ENCODE data around the gene USP6NL.

The USP6NL gene

DNA sequence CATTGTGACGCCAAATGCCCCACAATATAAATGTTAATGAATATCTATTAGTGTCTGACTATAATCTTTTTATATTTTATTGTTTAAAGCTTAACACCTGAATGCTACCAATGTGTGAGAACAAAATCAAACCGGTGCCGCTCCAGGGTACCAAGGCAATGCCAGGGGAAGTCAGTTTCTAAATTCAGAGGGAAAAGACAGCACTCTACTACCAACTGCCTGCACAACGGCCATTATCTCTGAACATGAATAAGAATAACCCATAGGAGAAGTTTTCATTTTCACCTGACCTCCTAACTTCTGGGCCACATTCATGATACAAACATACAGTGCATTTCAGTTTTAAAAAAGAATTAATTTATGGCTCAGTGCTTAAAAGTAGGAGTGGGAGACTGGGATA lies 21.7 kb downstream of the USP6NL start:
- Histone ChIP-seq H3K27ac (ENCODE audit: low read depth, low read length) (no peak overlapping the region), H3K36me3 (ENCODE audit: control insufficient read depth, insufficient read depth, low read length) (0 out of 2 replicates have a peak, but pooled peaks cover 5% of the 10 kb centered on the region), H3K4me1 (ENCODE audit: control insufficient read depth, insufficient read depth, low read length) (peaks cover 5% of the 10 kb centered on the region), H3K9ac (ENCODE audit: low read length) (no peak overlapping the region), H3K9me3 (ENCODE audit: control insufficient read depth, insufficient read depth, low read depth, low read length) (peaks cover 10% of the 10 kb centered on the region; the same call in 1 of the 2 replicates), H3K4me3 (ENCODE audit: low read depth, low read length) (no peak overlapping the region), H3K27me3 (ENCODE audit: control insufficient read depth, insufficient read depth, low read length) (no peaks in the 10 kb centered on the region)

DNA sequence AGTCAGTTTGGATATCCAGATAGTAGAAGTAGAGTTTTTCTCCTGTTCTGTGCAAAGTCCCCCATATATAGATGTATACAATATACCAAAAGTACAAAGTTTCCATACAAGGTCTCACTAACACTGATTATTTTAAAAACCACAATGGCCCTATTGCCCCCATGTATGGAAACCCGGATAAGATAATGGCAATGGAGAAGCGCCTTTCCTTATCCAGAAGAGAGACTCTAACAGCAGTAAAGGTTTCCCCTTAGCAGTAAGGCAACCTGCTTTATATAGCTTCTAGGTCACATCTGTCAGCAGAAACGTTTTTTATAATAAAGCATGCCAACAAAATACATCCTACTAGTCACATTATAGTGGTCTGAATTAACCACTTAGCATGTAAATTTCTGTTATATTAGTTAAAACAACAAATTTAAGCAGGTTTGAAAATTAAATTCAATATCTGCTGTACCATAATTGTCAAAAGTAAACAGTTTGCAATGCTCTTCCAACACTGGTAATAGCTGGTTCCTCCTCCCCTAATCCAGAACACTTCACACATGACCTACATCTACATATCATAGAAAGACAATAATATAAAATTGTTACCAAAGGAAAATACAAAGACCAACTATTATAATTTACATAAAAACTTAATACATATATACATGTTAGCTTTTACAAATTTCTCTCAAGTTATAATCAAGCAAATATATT lies 22.4 kb downstream of the USP6NL start:
- peaks cover 5% of the 10 kb centered on the region; the same call in 1 of the 2 replicates for H3K4me1 ChIP-seq (ENCODE audit: control insufficient read depth, insufficient read depth, low read length)
- H3K9ac ChIP-seq (ENCODE audit: low read length), result no peak overlapping the region
- no peaks in the 10 kb centered on the region for H3K27me3 ChIP-seq (ENCODE audit: control insufficient read depth, insufficient read depth, low read length)
- peaks cover 10% of the 10 kb centered on the region; the same call in 1 of the 2 replicates for H3K9me3 ChIP-seq (ENCODE audit: control insufficient read depth, insufficient read depth, low read depth, low read length)
- no peak overlapping the region for H3K4me3 ChIP-seq (ENCODE audit: low read depth, low read length)
- H3K36me3 ChIP-seq (ENCODE audit: control insufficient read depth, insufficient read depth, low read length), result 0 out of 2 replicates have a peak, but pooled peaks cover 5% of the 10 kb centered on the region
- no peak overlapping the region for H3K27ac ChIP-seq (ENCODE audit: low read depth, low read length)

DNA sequence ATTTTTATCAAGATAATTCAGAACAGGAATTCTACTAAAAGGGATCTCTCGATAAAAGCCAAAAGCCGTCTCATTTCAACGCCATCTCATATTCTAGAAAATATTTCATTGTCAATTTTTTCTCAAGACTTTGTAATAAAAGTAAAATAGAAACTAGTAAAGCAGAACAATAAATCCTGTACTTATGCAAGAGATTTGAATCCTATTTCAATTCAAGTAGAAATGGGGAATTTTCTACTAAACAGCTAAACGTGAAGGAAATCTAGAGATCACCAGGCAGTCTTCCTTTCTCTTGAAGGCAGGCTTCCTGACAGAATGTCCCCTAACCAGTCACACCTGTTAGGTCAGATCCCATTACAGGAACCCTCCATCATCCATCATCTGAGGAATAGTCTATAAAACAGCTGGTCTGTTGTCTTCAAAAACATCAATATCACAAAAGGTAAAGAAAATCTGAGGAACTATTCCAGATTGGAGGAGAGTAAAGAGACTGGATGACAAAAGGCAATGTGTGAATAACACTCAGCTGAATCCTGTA lies 23.7 kb downstream of the USP6NL start:
- H3K9me3 ChIP-seq (ENCODE audit: control insufficient read depth, insufficient read depth, low read depth, low read length), result peaks cover 10% of the 10 kb centered on the region; the same call in 1 of the 2 replicates
- H3K4me3 ChIP-seq (ENCODE audit: low read depth, low read length), result no peak overlapping the region
- no peak overlapping the region for H3K27ac ChIP-seq (ENCODE audit: low read depth, low read length)
- H3K4me1 ChIP-seq (ENCODE audit: control insufficient read depth, insufficient read depth, low read length), result peaks cover 5% of the 10 kb centered on the region; the same call in 1 of the 2 replicates
- no peak overlapping the region for H3K9ac ChIP-seq (ENCODE audit: low read length)
- no peaks in the 10 kb centered on the region for H3K27me3 ChIP-seq (ENCODE audit: control insufficient read depth, insufficient read depth, low read length)
- H3K36me3 ChIP-seq (ENCODE audit: control insufficient read depth, insufficient read depth, low read length), result 0 out of 2 replicates have a peak, but pooled peaks cover 5% of the 10 kb centered on the region

DNA sequence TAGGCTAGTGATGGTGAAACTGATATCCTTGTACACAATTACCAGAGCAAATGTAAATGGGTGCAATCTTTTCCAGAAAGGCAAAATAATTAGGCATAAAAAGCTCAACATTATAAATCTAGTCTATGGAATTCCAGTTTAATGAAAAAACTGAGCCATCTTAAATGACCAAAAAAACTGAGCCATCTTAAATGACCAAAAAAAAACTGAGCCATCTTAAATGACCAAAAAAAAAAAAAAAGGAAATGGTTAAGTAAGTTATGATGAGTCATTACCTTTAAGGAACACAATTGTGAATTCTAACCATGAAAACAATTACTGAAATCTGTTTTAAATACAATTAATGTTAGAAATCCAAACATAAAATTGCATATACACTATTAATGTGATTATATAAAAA lies 25.3 kb downstream of the USP6NL start:
- no peak overlapping the region for H3K4me3 ChIP-seq (ENCODE audit: low read depth, low read length)
- no peak overlapping the region for H3K9ac ChIP-seq (ENCODE audit: low read length)
- peaks cover 10% of the 10 kb centered on the region; the same call in 1 of the 2 replicates for H3K9me3 ChIP-seq (ENCODE audit: control insufficient read depth, insufficient read depth, low read depth, low read length)
- H3K27me3 ChIP-seq (ENCODE audit: control insufficient read depth, insufficient read depth, low read length), result no peaks in the 10 kb centered on the region
- H3K36me3 ChIP-seq (ENCODE audit: control insufficient read depth, insufficient read depth, low read length), result 0 out of 2 replicates have a peak, but pooled peaks cover 5% of the 10 kb centered on the region
- H3K4me1 ChIP-seq (ENCODE audit: control insufficient read depth, insufficient read depth, low read length), result peaks cover 5% of the 10 kb centered on the region; the same call in 1 of the 2 replicates
- H3K27ac ChIP-seq (ENCODE audit: low read depth, low read length), result no peak overlapping the region

DNA sequence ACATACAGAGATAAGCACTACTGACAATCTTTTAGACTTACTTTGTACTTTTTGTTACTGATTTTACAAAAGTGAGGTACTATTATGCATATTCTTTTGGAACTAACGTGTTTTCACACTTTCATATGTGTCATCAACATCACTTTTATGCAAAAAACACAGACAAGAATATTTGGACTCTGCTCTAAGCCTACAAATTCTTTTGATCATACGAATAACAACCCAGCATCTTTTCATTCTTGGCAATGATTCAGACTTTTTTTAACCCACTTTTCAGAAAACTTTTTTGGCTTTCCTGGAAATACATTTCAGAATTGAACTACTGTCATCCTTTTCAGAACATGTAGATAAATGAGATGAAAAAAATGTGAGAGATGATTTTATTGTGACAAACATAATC lies 30.2 kb downstream of the USP6NL start:
- Histone ChIP-seq H3K27ac (ENCODE audit: low read depth, low read length) (no peak overlapping the region), H3K4me1 (ENCODE audit: control insufficient read depth, insufficient read depth, low read length) (no peaks in the 10 kb centered on the region), H3K9ac (ENCODE audit: low read length) (no peak overlapping the region), H3K27me3 (ENCODE audit: control insufficient read depth, insufficient read depth, low read length) (no peaks in the 10 kb centered on the region), H3K4me3 (ENCODE audit: low read depth, low read length) (no peak overlapping the region), H3K9me3 (ENCODE audit: control insufficient read depth, insufficient read depth, low read depth, low read length) (peaks cover 10% of the 10 kb centered on the region; the same call in 1 of the 2 replicates), H3K36me3 (ENCODE audit: control insufficient read depth, insufficient read depth, low read length) (0 out of 2 replicates have a peak, but pooled peaks cover 5% of the 10 kb centered on the region)

DNA sequence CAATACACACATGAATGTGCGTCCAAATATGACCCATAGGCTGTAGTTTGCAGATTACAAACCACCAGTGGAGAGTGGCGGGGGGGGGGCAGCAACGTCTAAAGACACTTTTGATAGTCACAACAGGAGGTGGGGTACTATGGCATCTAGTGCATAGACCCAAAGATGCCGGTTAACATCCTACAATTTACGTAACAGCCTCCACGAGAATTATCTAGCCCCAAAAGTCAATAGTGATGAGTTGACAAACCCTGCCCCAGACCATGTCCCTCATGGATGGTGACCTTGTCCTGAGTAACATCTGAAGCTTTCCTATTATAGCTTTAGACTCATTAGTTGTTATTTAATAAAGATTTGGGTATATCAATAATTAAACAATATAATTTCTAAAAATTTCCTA lies 31.6 kb downstream of the USP6NL start:
- no peaks in the 10 kb centered on the region for H3K4me1 ChIP-seq (ENCODE audit: control insufficient read depth, insufficient read depth, low read length)
- H3K27ac ChIP-seq (ENCODE audit: low read depth, low read length), result no peak overlapping the region
- H3K9ac ChIP-seq (ENCODE audit: low read length), result no peak overlapping the region
- H3K4me3 ChIP-seq (ENCODE audit: low read depth, low read length), result no peak overlapping the region
- no peaks in the 10 kb centered on the region for H3K27me3 ChIP-seq (ENCODE audit: control insufficient read depth, insufficient read depth, low read length)
- H3K9me3 ChIP-seq (ENCODE audit: control insufficient read depth, insufficient read depth, low read depth, low read length), result no peaks in the 10 kb centered on the region
- H3K36me3 ChIP-seq (ENCODE audit: control insufficient read depth, insufficient read depth, low read length), result no peaks in the 10 kb centered on the region

DNA sequence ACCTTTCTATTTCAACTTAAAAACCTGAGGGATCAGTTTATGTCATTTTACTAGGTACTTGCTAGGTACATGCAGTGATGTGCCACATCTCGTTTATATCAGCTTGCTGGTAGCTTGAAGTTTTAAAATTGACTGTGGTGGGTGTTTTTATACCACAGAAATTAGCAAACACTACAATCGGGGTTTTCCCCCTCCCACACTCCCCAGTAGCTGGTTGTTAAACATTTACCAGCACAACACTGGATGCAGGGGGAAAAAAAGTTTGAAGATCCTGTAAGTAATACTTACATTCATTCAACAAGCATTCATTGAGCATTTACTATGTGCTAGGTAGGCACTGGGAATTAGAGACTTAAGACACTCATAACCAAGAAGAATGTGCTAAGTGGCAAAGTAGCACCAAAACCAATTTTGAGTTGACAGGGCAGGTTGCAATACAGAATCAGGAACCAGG lies 32.6 kb downstream of the USP6NL start:
- Histone ChIP-seq H3K9me3 (ENCODE audit: control insufficient read depth, insufficient read depth, low read depth, low read length) (no peaks in the 10 kb centered on the region), H3K4me1 (ENCODE audit: control insufficient read depth, insufficient read depth, low read length) (peaks cover 3% of the 10 kb centered on the region), H3K4me3 (ENCODE audit: low read depth, low read length) (no peak overlapping the region), H3K36me3 (ENCODE audit: control insufficient read depth, insufficient read depth, low read length) (no peaks in the 10 kb centered on the region), H3K27ac (ENCODE audit: low read depth, low read length) (no peak overlapping the region), H3K27me3 (ENCODE audit: control insufficient read depth, insufficient read depth, low read length) (no peaks in the 10 kb centered on the region), H3K9ac (ENCODE audit: low read length) (no peak overlapping the region)

DNA sequence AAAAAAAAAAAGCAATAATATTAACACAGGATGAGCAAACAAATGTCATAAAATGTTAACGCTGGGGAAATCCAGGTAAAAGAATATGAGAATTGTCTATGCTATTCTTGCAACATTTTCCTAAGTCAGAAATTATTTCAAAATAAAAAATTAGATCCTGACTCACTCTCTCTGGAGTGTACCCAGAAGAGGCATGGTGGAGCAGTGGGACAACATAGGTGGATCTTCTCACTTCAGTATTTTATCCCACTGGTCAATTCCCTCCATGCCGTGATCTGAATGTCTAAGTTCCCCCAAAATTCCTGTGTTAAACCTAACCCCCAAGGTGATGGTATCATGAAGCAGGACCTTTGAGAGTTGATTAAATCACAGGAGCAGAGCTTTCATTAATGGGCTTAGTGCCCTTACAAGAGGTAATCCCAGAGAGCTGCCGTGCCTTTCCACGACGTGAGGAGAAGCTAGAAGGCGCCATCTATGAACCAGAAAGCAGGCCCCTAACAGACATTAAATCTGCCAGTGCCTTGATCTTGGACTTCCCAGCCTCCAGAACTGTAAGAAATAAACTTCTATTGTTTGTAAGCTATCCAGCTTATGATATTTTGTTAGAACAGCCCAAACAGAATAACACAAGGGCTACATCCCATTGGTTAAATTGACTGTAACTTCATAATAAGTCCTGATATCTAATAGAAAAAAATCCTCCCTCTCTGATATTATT lies 35.2 kb downstream of the USP6NL start:
- Histone ChIP-seq H3K27me3 (ENCODE audit: control insufficient read depth, insufficient read depth, low read length) (no peaks in the 10 kb centered on the region), H3K9me3 (ENCODE audit: control insufficient read depth, insufficient read depth, low read depth, low read length) (no peaks in the 10 kb centered on the region), H3K27ac (ENCODE audit: low read depth, low read length) (no peak overlapping the region), H3K4me3 (ENCODE audit: low read depth, low read length) (no peak overlapping the region), H3K9ac (ENCODE audit: low read length) (no peak overlapping the region), H3K36me3 (ENCODE audit: control insufficient read depth, insufficient read depth, low read length) (no peaks in the 10 kb centered on the region), H3K4me1 (ENCODE audit: control insufficient read depth, insufficient read depth, low read length) (peaks cover 10% of the 10 kb centered on the region)

DNA sequence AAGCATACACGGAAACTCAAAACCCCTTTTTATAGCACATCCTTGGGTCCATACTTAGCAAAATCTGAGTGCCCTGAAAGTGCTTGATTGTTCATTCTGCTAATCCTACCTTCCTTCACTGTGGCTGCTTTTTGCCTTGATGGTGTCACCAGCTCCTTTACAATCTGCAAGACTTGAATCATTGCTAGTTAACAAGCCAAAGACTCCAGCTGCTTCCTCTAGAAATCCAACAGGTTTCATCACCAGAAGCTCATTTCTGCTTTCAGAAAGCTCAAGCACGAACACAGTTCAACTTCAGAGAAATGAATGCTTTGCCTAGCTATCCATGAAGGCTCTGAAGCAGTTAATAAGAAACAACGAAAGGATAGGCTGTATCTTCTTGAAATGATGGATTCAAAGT lies 38.0 kb downstream of the USP6NL start:
- no peak overlapping the region for H3K4me3 ChIP-seq (ENCODE audit: low read depth, low read length)
- H3K9me3 ChIP-seq (ENCODE audit: control insufficient read depth, insufficient read depth, low read depth, low read length), result no peaks in the 10 kb centered on the region
- no peaks in the 10 kb centered on the region for H3K27me3 ChIP-seq (ENCODE audit: control insufficient read depth, insufficient read depth, low read length)
- H3K27ac ChIP-seq (ENCODE audit: low read depth, low read length), result no peak overlapping the region
- peaks cover 10% of the 10 kb centered on the region for H3K4me1 ChIP-seq (ENCODE audit: control insufficient read depth, insufficient read depth, low read length)
- no peaks in the 10 kb centered on the region for H3K36me3 ChIP-seq (ENCODE audit: control insufficient read depth, insufficient read depth, low read length)
- no peak overlapping the region for H3K9ac ChIP-seq (ENCODE audit: low read length)

DNA sequence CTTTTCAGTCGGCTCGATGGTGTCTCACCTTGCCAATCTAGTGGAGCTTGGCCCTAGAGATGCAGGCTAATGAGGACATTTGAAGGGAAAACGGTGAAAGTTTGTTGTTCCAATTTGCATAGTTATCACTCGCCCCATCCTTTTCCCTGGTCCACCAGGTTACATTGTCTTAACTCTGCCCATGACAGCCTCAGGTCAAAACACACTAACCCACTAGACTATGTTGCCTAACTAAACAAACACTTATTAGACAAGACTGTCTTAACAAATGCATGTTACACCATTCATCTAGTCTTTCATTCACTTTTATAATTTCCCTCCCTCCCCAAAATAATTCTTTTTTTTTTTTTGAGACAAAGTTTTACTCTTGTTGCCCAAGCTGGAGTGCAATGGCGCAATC lies 40.7 kb downstream of the USP6NL start:
- Histone ChIP-seq H3K27ac (ENCODE audit: low read depth, low read length) (no peak overlapping the region), H3K4me3 (ENCODE audit: low read depth, low read length) (no peak overlapping the region), H3K4me1 (ENCODE audit: control insufficient read depth, insufficient read depth, low read length) (peaks cover 10% of the 10 kb centered on the region), H3K36me3 (ENCODE audit: control insufficient read depth, insufficient read depth, low read length) (no peaks in the 10 kb centered on the region), H3K9ac (ENCODE audit: low read length) (no peak overlapping the region), H3K9me3 (ENCODE audit: control insufficient read depth, insufficient read depth, low read depth, low read length) (no peaks in the 10 kb centered on the region), H3K27me3 (ENCODE audit: control insufficient read depth, insufficient read depth, low read length) (no peaks in the 10 kb centered on the region)

DNA sequence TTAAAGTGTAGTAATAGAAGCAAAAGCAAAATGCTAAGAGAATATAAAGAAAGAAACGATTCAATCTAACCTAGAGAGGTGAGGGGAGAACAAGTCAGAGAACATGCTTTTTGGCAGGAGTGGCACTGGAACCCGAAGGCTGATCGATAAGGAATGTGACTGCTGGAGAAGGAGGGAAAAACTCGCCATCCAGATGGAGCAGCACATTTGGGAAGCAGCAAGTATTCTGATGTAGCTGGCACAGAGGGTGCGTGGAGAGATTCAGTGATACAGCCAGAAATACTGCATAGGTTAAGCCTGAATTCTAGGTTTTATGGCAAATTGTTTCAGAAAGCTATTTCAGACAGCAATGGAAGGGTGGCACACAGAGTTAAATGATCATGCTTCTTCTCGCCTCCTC lies 42.0 kb downstream of the USP6NL start:
- no peak overlapping the region for H3K4me3 ChIP-seq (ENCODE audit: low read depth, low read length)

More for the DNA sequence above, 42.0 kb downstream of the USP6NL start:
- Histone ChIP-seq H3K27me3 (ENCODE audit: control insufficient read depth, insufficient read depth, low read length) (no peaks in the 10 kb centered on the region), H3K9ac (ENCODE audit: low read length) (no peak overlapping the region), H3K9me3 (ENCODE audit: control insufficient read depth, insufficient read depth, low read depth, low read length) (no peaks in the 10 kb centered on the region), H3K4me1 (ENCODE audit: control insufficient read depth, insufficient read depth, low read length) (peaks cover 10% of the 10 kb centered on the region), H3K27ac (ENCODE audit: low read depth, low read length) (no peak overlapping the region), H3K36me3 (ENCODE audit: control insufficient read depth, insufficient read depth, low read length) (no peaks in the 10 kb centered on the region)

All from HUES6 (cell line).